Measurements from ENCODE around the gene ITM2C. TPM values are rescaled to one million over a fixed set of nuclear protein-coding genes. Genes with fewer than 3 reads are reported as not detected.

ITM2C gene
- total RNA-seq, 1 donor from 2014 or later = 144 TPM

DNA sequence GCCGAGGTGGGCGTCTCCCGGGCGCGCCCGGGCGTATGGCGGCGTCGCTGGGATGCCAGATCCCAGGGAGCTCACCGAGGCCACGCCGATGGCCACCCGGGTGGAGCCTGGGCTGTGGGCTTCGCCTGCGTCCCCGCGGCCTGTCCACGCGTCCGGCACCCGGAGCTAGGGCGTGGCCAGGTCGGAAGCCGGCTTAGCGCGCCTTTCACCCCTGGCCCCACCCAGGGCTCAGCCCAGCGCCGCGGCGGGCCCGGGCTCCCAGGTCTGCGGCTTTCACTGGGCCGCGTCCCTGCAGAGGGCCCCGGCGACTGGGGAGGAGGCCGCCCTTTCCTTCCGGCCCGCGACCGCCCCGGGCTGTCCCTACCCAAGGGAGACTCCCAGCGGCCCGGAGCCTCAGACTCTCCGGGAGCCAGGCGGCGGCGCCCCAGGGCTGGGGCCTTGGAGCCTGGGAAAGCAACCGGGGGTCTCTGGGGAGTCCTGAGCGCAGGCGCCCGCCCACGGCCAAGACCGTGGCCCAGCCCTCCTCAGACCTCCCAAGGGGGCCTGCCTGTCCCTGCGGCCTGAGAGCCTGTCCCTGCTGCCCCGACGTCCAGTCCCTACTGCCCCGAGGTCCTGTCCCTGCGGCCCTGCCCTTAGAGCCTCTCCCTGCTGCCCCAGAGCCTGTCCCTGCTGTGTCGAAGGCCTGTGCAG, 36.3 kb upstream of the ITM2C start:
- no peak for TF ChIP-seq CTCF (IDR thresholded peaks at IDR 0.05; ENCODE audit: insufficient read depth, low read length, poor library complexity, severe bottlenecking)
- H3K27me3 ChIP-seq (ENCODE audit: control insufficient read depth, insufficient read depth, low read length) = peaks cover 13% of the 10 kb centered on the region
- no peak for DNase-seq (ENCODE audit: low read depth)
- no peaks in the 10 kb centered on the region for H3K36me3 ChIP-seq (ENCODE audit: control insufficient read depth, insufficient read depth, low read length)
- peak overlapping the region; percentile 31 for H3K4me3 ChIP-seq (ENCODE audit: low read depth, low read length)

DNA sequence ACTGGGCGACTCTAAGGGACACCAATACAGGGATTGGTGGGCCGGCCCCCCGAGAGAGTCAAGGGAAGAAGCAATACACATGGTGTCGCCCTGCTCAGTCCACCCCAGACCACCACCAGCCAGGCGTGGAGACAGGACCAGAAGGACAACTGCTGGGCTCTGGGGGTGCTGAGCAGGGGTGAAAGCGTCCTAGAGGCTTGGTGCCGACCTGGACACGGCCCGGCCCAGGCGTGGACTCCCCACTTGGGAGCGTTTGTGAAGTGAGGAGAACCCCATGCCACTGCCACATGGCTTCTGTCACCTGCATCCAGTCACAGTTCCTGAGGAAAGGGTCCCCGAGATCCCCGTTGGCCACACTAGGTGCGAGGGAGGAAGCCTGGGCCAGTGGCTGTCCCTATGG, 35.4 kb upstream of the ITM2C start:
- H3K36me3 ChIP-seq (ENCODE audit: control insufficient read depth, insufficient read depth, low read length) = no peaks in the 10 kb centered on the region
- no peak for TF ChIP-seq CTCF (IDR thresholded peaks at IDR 0.05; ENCODE audit: insufficient read depth, low read length, poor library complexity, severe bottlenecking)
- H3K27me3 ChIP-seq (ENCODE audit: control insufficient read depth, insufficient read depth, low read length) = peaks cover 13% of the 10 kb centered on the region
- no peak overlapping the region for H3K4me3 ChIP-seq (ENCODE audit: low read depth, low read length)
- no peak for DNase-seq (ENCODE audit: low read depth)

- no peak overlapping the region for H3K4me3 ChIP-seq (ENCODE audit: low read depth, low read length)
- H3K36me3 ChIP-seq (ENCODE audit: control insufficient read depth, insufficient read depth, low read length) = no peaks in the 10 kb centered on the region
- no peak for TF ChIP-seq CTCF (IDR thresholded peaks at IDR 0.05; ENCODE audit: insufficient read depth, low read length, poor library complexity, severe bottlenecking)
- DNase-seq (ENCODE audit: low read depth) = no peak
- H3K27me3 ChIP-seq (ENCODE audit: control insufficient read depth, insufficient read depth, low read length) = peaks cover 13% of the 10 kb centered on the region
These were observed 34.8 kb upstream of the ITM2C start for GRCh38 chr2:230829959-230830358.

DNA sequence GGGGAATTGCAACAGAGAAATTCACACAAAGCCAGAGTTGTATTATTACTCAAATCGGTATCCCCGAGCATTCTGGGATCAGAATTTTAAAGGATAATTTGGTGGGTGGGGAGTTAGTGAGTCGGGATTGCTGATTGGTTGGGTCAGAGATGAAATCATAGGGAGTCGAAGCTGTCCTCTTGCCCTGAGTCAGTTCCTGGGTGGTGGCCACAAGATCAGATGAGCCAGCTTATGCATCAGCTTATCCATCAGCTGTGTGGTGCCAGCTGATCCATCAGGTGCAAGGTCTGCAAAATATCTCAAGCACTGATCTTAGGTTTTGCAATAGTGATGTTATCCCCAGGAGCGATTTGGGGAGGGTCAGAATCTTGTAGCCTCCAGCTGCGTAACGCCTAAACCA, 34.3 kb upstream of the ITM2C start:
- peaks cover 13% of the 10 kb centered on the region for H3K27me3 ChIP-seq (ENCODE audit: control insufficient read depth, insufficient read depth, low read length)
- H3K4me3 ChIP-seq (ENCODE audit: low read depth, low read length) = no peak overlapping the region
- TF ChIP-seq CTCF (IDR thresholded peaks at IDR 0.05; ENCODE audit: insufficient read depth, low read length, poor library complexity, severe bottlenecking) = no peak
- no peak for DNase-seq (ENCODE audit: low read depth)
- no peaks in the 10 kb centered on the region for H3K36me3 ChIP-seq (ENCODE audit: control insufficient read depth, insufficient read depth, low read length)

DNA sequence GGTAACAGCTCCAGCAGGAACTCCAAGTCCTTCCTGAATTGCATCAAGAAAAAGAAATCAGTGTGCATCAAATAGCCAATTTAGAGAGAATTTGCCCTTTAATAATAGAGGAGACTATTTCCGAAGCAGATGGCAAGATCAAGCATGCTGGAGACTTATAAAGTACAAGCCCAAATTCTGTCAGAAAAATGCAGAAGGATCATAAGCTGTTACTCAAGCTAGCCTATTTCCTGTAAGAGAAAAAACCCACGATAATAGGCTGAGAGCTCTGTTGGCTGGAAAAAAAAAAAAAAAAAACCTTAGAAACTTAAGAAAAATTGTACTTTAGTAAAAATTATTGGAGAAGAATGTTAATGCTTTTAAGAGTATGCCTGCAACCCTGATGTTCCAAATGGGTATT, 24.4 kb upstream of the ITM2C start:
- no peak for DNase-seq (ENCODE audit: low read depth)
- Histone ChIP-seq H3K4me3 (ENCODE audit: low read depth, low read length) (no peak overlapping the region), H3K27me3 (ENCODE audit: control insufficient read depth, insufficient read depth, low read length) (no peaks in the 10 kb centered on the region), H3K36me3 (ENCODE audit: control insufficient read depth, insufficient read depth, low read length) (no peaks in the 10 kb centered on the region)
- no peak for TF ChIP-seq CTCF (IDR thresholded peaks at IDR 0.05; ENCODE audit: insufficient read depth, low read length, poor library complexity, severe bottlenecking)

GRCh38 chr2:230842473-230842872, 22.3 kb upstream of the ITM2C start:
- no peak overlapping the region for H3K4me3 ChIP-seq (ENCODE audit: low read depth, low read length)
- H3K27me3 ChIP-seq (ENCODE audit: control insufficient read depth, insufficient read depth, low read length) = no peaks in the 10 kb centered on the region
- no peaks in the 10 kb centered on the region for H3K36me3 ChIP-seq (ENCODE audit: control insufficient read depth, insufficient read depth, low read length)
- no peak for TF ChIP-seq CTCF (IDR thresholded peaks at IDR 0.05; ENCODE audit: insufficient read depth, low read length, poor library complexity, severe bottlenecking)
- DNase-seq (ENCODE audit: low read depth) = peak; percentile 18
